WERI-Rb-1 (cell line): ENCODE results near the gene NPHP4.
A peak's percentile ranks its signal among the peaks of the same experiment; 100 is the strongest.
"Not testable (repeated sequence)": the region's sequence is repeated elsewhere in the genome, so short reads cannot be mapped to it uniquely, and the experiment has no call there.

ENCODE experiments used
- DNase-seq: peaks from one replicate; pipeline ENCODE4 v3.0.0-alpha.2; 2020
- H3K27ac ChIP-seq: fragments of 250-450 bp; sonication (Bioruptor Pico); 2 replicates; pipeline ENCODE4 v1.5.1; 2020; ENCODE audit warnings: mild to moderate bottlenecking, moderate library complexity
- H3K27me3 ChIP-seq: fragments of 250-450 bp; sonication (Bioruptor Pico); 2 replicates; pipeline ENCODE4 v1.5.1; 2021; ENCODE audit warnings: mild to moderate bottlenecking, low read depth, moderate library complexity; ENCODE audit not compliant: insufficient read depth, severe bottlenecking
- H3K36me3 ChIP-seq: fragments of 250-450 bp; sonication (Bioruptor Pico); 2 replicates; pipeline ENCODE4 v1.5.1; 2020; ENCODE audit warnings: mild to moderate bottlenecking, moderate library complexity
- H3K4me3 ChIP-seq: 2 replicates; pipeline ENCODE4 v1.5.1; 2011; ENCODE audit warnings: low read depth, mild to moderate bottlenecking, control low read depth, low read length
- H3K9me3 ChIP-seq: fragments of 250-450 bp; sonication (Bioruptor Pico); 2 replicates; pipeline ENCODE4 v1.5.1; 2021; ENCODE audit warnings: mild to moderate bottlenecking, moderate library complexity; ENCODE audit not compliant: severe bottlenecking
- TF ChIP-seq, protein P1 (sequence below): IDR thresholded peaks from 2 replicates; pipeline ENCODE4 v1.5.1; 2011; ENCODE audit warnings: low read depth, mild to moderate bottlenecking, control low read depth, inconsistent platforms, low read length

NPHP4 gene

DNA sequence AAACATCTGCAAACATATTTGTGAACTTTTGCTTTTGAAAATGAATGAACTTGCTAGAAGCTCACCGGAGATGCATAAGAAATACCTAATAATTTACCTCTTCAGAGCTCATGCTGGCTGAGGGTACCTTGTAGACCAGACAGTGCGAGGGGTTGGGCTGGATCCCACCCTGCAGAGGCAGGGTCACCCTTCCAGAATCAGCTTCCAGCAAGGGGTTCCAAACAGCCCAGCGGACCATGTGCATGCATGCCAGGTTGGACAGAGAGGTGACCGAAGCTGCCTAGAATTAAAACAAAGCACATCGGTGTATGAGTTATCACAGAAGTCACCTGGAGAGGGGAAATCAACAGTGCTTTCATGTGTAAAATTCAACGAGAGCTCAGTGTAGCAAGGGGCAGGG, 59.2 kb downstream of the NPHP4 start:
- no peak overlapping the region for H3K4me3 ChIP-seq

GRCh38 chr1:5928714-5929400, 63.4 kb downstream of the NPHP4 start:
- TF ChIP-seq, protein P1, sequence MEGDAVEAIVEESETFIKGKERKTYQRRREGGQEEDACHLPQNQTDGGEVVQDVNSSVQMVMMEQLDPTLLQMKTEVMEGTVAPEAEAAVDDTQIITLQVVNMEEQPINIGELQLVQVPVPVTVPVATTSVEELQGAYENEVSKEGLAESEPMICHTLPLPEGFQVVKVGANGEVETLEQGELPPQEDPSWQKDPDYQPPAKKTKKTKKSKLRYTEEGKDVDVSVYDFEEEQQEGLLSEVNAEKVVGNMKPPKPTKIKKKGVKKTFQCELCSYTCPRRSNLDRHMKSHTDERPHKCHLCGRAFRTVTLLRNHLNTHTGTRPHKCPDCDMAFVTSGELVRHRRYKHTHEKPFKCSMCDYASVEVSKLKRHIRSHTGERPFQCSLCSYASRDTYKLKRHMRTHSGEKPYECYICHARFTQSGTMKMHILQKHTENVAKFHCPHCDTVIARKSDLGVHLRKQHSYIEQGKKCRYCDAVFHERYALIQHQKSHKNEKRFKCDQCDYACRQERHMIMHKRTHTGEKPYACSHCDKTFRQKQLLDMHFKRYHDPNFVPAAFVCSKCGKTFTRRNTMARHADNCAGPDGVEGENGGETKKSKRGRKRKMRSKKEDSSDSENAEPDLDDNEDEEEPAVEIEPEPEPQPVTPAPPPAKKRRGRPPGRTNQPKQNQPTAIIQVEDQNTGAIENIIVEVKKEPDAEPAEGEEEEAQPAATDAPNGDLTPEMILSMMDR, result no peak
- Histone ChIP-seq H3K27me3 (no peaks in the 10 kb centered on the region), H3K27ac (no peak overlapping the region), H3K36me3 (peaks cover 26% of the 10 kb centered on the region), H3K4me3 (no peak overlapping the region), H3K9me3 (peaks cover 2% of the 10 kb centered on the region)
- no peak for DNase-seq

More for the DNA sequence above, 59.2 kb downstream of the NPHP4 start:
- DNase-seq, result no peak
- Histone ChIP-seq H3K27me3 (no peaks in the 10 kb centered on the region), H3K36me3 (peaks cover 13% of the 10 kb centered on the region), H3K27ac (no peak overlapping the region), H3K9me3 (no peaks in the 10 kb centered on the region)
- TF ChIP-seq, protein P1, result no peak

DNA sequence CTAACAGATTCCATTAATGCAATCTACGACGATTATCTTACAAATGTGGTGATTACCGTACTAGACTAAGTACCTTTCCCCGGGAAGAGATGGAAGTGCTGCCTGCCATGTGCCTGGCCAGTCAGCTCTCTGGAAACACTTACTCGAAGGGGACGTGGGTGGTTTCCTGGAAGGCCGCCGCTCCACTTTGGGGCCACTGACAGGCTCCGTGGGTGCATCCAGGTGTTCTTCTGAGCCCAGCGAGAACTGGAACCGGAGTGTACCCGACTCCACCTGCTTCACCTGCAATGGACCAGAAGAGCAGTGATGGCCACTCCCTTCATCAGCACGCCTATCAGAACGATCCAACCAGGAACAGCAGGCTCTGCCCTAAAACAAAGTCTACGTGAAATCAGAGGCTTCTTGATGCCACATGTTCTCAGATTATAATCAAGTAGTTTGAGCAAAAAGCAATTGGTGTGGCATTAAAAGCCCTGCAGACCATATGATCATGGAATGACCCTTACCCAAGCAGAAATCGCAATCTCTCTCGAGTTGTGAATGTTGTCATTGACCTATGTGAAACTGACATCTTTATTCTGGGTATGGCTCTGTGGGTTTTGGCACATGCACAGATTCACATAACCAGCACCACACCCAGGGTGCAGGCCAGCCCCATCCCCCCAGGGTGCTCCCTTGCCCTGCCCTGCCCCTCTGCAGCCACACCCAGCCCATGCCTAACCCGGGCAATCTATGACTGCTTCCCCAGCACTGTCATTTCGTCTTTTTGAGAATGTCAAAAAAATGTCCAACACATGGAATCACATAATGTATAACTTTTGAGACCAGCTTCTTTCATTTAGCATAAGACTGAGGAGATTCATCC, 64.5 kb downstream of the NPHP4 start:
- no peaks in the 10 kb centered on the region for H3K27me3 ChIP-seq

GRCh38 chr1:5926686-5927435, 65.4 kb downstream of the NPHP4 start:
- no peak overlapping the region for H3K27ac ChIP-seq
- DNase-seq, result no peak
- H3K36me3 ChIP-seq, result peaks cover 21% of the 10 kb centered on the region
- H3K9me3 ChIP-seq, result peaks cover 2% of the 10 kb centered on the region
- no peak overlapping the region for H3K4me3 ChIP-seq
- TF ChIP-seq, protein P1, result no peak
- no peaks in the 10 kb centered on the region for H3K27me3 ChIP-seq

More for the DNA sequence above, 64.5 kb downstream of the NPHP4 start:
- TF ChIP-seq, protein P1, result no peak
- no peak for DNase-seq
- H3K27ac ChIP-seq, result no peak overlapping the region
- H3K9me3 ChIP-seq, result peaks cover 2% of the 10 kb centered on the region
- H3K36me3 ChIP-seq, result peaks cover 26% of the 10 kb centered on the region
- H3K4me3 ChIP-seq, result no peak overlapping the region

DNA sequence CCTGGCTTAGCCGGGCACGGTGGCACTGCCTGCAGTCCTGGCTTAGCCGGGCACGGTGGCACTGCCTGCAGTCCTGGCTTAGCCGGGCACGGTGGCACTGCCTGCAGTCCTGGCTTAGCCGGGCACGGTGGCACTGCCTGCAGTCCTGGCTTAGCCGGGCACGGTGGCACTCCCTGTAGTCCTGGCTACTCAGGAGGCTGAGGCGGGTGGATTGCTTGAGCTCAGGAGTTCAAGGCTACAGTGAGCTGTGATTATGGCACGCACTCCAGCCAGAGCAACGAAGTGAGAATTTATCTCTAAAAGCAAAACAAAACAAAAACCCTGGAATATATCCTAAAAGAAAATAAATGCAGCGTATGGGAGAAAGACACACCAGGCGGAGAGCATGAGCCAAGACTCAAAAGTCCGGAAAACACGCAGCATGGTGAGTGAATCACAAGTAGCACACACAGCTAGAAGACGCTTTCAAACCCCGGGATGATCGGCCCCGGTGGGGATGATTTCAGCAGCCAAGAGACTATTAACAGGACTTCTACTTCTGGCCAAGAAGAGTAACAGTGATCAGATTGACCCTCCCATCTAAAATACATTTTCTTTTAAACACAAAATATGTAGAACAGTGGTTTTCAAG, 69.4 kb downstream of the NPHP4 start:
- H3K27ac ChIP-seq, result 0 out of 2 replicates have a peak overlapping the region, but pooled peaks have one; percentile 23
- H3K4me3 ChIP-seq, DNase-seq, H3K27me3 ChIP-seq, H3K9me3 ChIP-seq: not testable (repeated sequence)
- peaks cover 11% of the 10 kb centered on the region for H3K36me3 ChIP-seq
